Mesenchymal stem cell (in vitro differentiated cells and primary cell): ENCODE results near the gene SNX25.
"Not testable (repeated sequence)": the region's sequence is repeated elsewhere in the genome, so short reads cannot be mapped to it uniquely, and the experiment has no call there.

Source experiments
- DNase-seq: peaks from one replicate; pipeline ENCODE4 v3.0.0-alpha.2; 2013
- H2AFZ ChIP-seq: one replicate; pipeline ENCODE4 v1.6.1; 2013; ENCODE audit warnings: low read depth, mild to moderate bottlenecking, control low read depth, inconsistent platforms, low read length, moderate library complexity
- H2AK5ac ChIP-seq: 2 replicates; pipeline ENCODE4 v1.6.1; 2013; ENCODE audit warnings: low read length, moderate library complexity, mild to moderate bottlenecking, inconsistent platforms; ENCODE audit not compliant: severe bottlenecking
- H2BK120ac ChIP-seq: one replicate; pipeline ENCODE4 v1.6.1; 2013; ENCODE audit warnings: low read depth, mild to moderate bottlenecking, inconsistent platforms, low read length, moderate library complexity
- H2BK12ac ChIP-seq, 2 experiments: one replicate each; pipeline ENCODE4 v1.6.1; 2013; ENCODE audit warnings: inconsistent platforms in 2 of 2, low read length in 2 of 2, mild to moderate bottlenecking in 2 of 2, moderate library complexity in 2 of 2, control low read depth in 1 of 2
- H2BK15ac ChIP-seq: one replicate; pipeline ENCODE4 v1.6.1; 2013; ENCODE audit warnings: mild to moderate bottlenecking, low read depth, inconsistent platforms; ENCODE audit not compliant: poor library complexity, severe bottlenecking
- H2BK5ac ChIP-seq: 2 replicates; pipeline ENCODE4 v1.6.1; 2013; ENCODE audit warnings: low read depth, mild to moderate bottlenecking, low read length, control low read depth, inconsistent platforms; ENCODE audit not compliant: poor library complexity, severe bottlenecking
- H3K14ac ChIP-seq, 2 experiments: one replicate each; pipeline ENCODE4 v1.6.1; 2013; ENCODE audit warnings: inconsistent platforms in 2 of 2, low read length in 2 of 2, control low read depth in 1 of 2, mild to moderate bottlenecking in 1 of 2, moderate library complexity in 1 of 2
- H3K18ac ChIP-seq, 2 experiments: one replicate each; pipeline ENCODE4 v1.6.1; 2013; ENCODE audit warnings: inconsistent platforms in 2 of 2, low read length in 2 of 2, control low read depth in 1 of 2, low read depth in 1 of 2, mild to moderate bottlenecking in 1 of 2
- H3K23ac ChIP-seq, 2 experiments: one replicate each; pipeline ENCODE4 v1.6.1; 2013; ENCODE audit warnings: inconsistent platforms in 2 of 2, low read length in 2 of 2, mild to moderate bottlenecking in 2 of 2, moderate library complexity in 2 of 2, control low read depth in 1 of 2
- H3K27ac ChIP-seq: 2 replicates; pipeline ENCODE4 v1.5.1; 2013; ENCODE audit warnings: mild to moderate bottlenecking, moderate library complexity, low read length, control low read depth, inconsistent platforms; ENCODE audit not compliant: poor library complexity, severe bottlenecking
- H3K27me3 ChIP-seq, 2 experiments: 2 replicates each; pipeline versions ENCODE4 v1.6.1 to v1.7.0; 2013; ENCODE audit warnings: low read length in 2 of 2, mild to moderate bottlenecking in 2 of 2, moderate library complexity in 2 of 2, control low read depth in 1 of 2, inconsistent platforms in 1 of 2; ENCODE audit not compliant: control insufficient read depth in 1 of 2, insufficient read depth in 1 of 2
- H3K36me3 ChIP-seq, 2 experiments: 2 replicates each; pipeline versions ENCODE4 v1.6.1 to v1.7.0; 2013; ENCODE audit warnings: low read length in 2 of 2, control low read depth in 1 of 2, inconsistent platforms in 1 of 2, low read depth in 1 of 2, mild to moderate bottlenecking in 1 of 2; ENCODE audit not compliant: insufficient read depth in 2 of 2, control insufficient read depth in 1 of 2
- H3K4ac ChIP-seq, 2 experiments: one replicate each; pipeline ENCODE4 v1.6.1; 2013; ENCODE audit warnings: inconsistent platforms in 2 of 2, low read length in 2 of 2, mild to moderate bottlenecking in 2 of 2, moderate library complexity in 2 of 2, control low read depth in 1 of 2, low read depth in 1 of 2
- H3K4me1 ChIP-seq: 2 replicates; pipeline ENCODE4 v1.6.1; 2013; ENCODE audit warnings: low read depth, low read length, control low read depth; ENCODE audit not compliant: control insufficient read depth, insufficient read depth
- H3K4me2 ChIP-seq: 2 replicates; pipeline ENCODE4 v1.6.1; 2013; ENCODE audit warnings: low read length, mild to moderate bottlenecking, inconsistent platforms; ENCODE audit not compliant: poor library complexity, severe bottlenecking
- H3K4me3 ChIP-seq, 2 experiments: 2 replicates each; pipeline versions ENCODE4 v1.5.1 to v1.7.0; 2013; ENCODE audit warnings: low read length in 2 of 2, mild to moderate bottlenecking in 2 of 2, control low read depth in 1 of 2, low read depth in 1 of 2; ENCODE audit not compliant: insufficient read depth in 1 of 2
- H3K79me1 ChIP-seq: replicated peaks from 2 replicates; pipeline ENCODE4 v1.6.1; 2013; ENCODE audit warnings: mild to moderate bottlenecking, control low read depth, low read length, inconsistent platforms; ENCODE audit not compliant: poor library complexity, severe bottlenecking
- H3K9ac ChIP-seq: 2 replicates; pipeline ENCODE4 v1.7.0; 2013; ENCODE audit warnings: mild to moderate bottlenecking, low read length, moderate library complexity
- H3K9me3 ChIP-seq: 2 replicates; pipeline ENCODE4 v1.7.0; 2013; ENCODE audit warnings: mild to moderate bottlenecking, low read length; ENCODE audit not compliant: control insufficient read depth
- H4K8ac ChIP-seq: one replicate; pipeline ENCODE4 v1.6.1; 2013; ENCODE audit warnings: inconsistent platforms, mild to moderate bottlenecking, low read length, moderate library complexity
- H4K91ac ChIP-seq: one replicate; pipeline ENCODE4 v1.6.1; 2013; ENCODE audit warnings: mild to moderate bottlenecking, low read length, inconsistent platforms
- whole genome bisulfite sequencing: methylation state at CpG from one replicate; pipeline ENCODE4 v1.1.7; 2013; ENCODE audit warnings: mixed read lengths; 5-methylcytosine and 5-hydroxymethylcytosine counted together

SNX25 gene

GRCh38 chr4:185207466-185207865 lies 1.9 kb upstream of the SNX25 start:
- no peak for DNase-seq
- Histone ChIP-seq H2AK5ac (no peak overlapping the region), H3K4me2 (no peak overlapping the region), H3K9ac (no peak overlapping the region), H3K18ac (no peak overlapping the region), H3K27me3 (no peaks in the 10 kb centered on the region), H3K14ac (no peak overlapping the region), H3K4ac (no peak overlapping the region), H2AFZ (no peak overlapping the region), H3K79me1 (no peaks in the 10 kb centered on the region), H2BK5ac (no peak overlapping the region), H3K4me1 (peaks cover 11% of the 10 kb centered on the region), H3K36me3 (no peaks in the 10 kb centered on the region), H3K4me3 (no peak overlapping the region), H3K27ac (no peak overlapping the region), H3K23ac (no peak overlapping the region), H3K9me3 (no peaks in the 10 kb centered on the region), H4K91ac (no peak overlapping the region), H2BK15ac (no peak overlapping the region), H2BK12ac (no peak overlapping the region), H2BK120ac (no peak overlapping the region), H4K8ac (no peak overlapping the region)
- WGBS, result 94% methylated on average over 4 of the region's 5 CpGs

- peak overlapping the region in 1 of 2 experiments; percentile 80 for H3K14ac ChIP-seq
- H3K9me3 ChIP-seq, H2BK12ac ChIP-seq, H3K36me3 ChIP-seq, H3K27me3 ChIP-seq, H3K79me1 ChIP-seq, H2BK5ac ChIP-seq, DNase-seq, H2AK5ac ChIP-seq, H2AFZ ChIP-seq, H3K4me1 ChIP-seq, H3K27ac ChIP-seq, H4K8ac ChIP-seq: not testable (repeated sequence)
- H3K23ac ChIP-seq, result peak overlapping the region in 1 of 2 experiments; percentile 85
- peak overlapping the region; percentile 45 for H2BK15ac ChIP-seq
- peak overlapping the region; percentile 90 to 93 for H3K18ac ChIP-seq
- peak overlapping the region; percentile 92 for H3K9ac ChIP-seq
- H4K91ac ChIP-seq, result peak overlapping the region; percentile 18
- 2% methylated on average over 20 of the region's 39 CpGs for WGBS
- peak overlapping the region; percentile 94 for H2BK120ac ChIP-seq
- H3K4ac ChIP-seq, result peak overlapping the region; percentile 48 to 76
- H3K4me2 ChIP-seq, result peak overlapping the region; percentile 93
- peak overlapping the region; percentile 67 to 97 for H3K4me3 ChIP-seq
Observed at GRCh38 chr4:185209852-185210101, 379 bp downstream of the SNX25 start.

- peaks cover 6% of the 10 kb centered on the region for H3K79me1 ChIP-seq
- H3K9me3 ChIP-seq, result no peaks in the 10 kb centered on the region
- peak overlapping the region; percentile 90 to 93 for H3K18ac ChIP-seq
- H4K8ac ChIP-seq, result peak overlapping the region; percentile 56
- H2BK12ac ChIP-seq, result peak overlapping the region; percentile 4 to 94
- H3K27me3 ChIP-seq, result no peaks in the 10 kb centered on the region
- peak overlapping the region; percentile 66 for H3K27ac ChIP-seq
- H3K4me3 ChIP-seq, result peak overlapping the region; percentile 67 to 97
- peak overlapping the region; percentile 37 for H2BK15ac ChIP-seq
- H2BK120ac ChIP-seq, result peak overlapping the region; percentile 94
- H4K91ac ChIP-seq, result peak overlapping the region; percentile 18
- peak overlapping the region; percentile 74 for H2AFZ ChIP-seq
- under 1% methylated on average over 48 of the region's 84 CpGs for WGBS
- no peak overlapping the region for H2BK5ac ChIP-seq
- no peaks in the 10 kb centered on the region for H3K36me3 ChIP-seq
- H3K4me2 ChIP-seq, result peak overlapping the region; percentile 45
- peak overlapping the region; percentile 92 for H3K9ac ChIP-seq
- H3K4me1 ChIP-seq, result peaks cover 10% of the 10 kb centered on the region
- H3K4ac ChIP-seq, result peak overlapping the region; percentile 48 to 76
- H2AK5ac ChIP-seq, result no peak overlapping the region
- H3K23ac ChIP-seq, result peak overlapping the region in 1 of 2 experiments; percentile 93
- peak overlapping the region in 1 of 2 experiments; percentile 80 for H3K14ac ChIP-seq
- DNase-seq, result peak; percentile 71
Observed at GRCh38 chr4:185210102-185210981, 944 bp downstream of the SNX25 start.

GRCh38 chr4:185211035-185211434 lies 1.6 kb downstream of the SNX25 start:
- Histone ChIP-seq H3K23ac (no peak overlapping the region), H3K79me1 (peaks cover 7% of the 10 kb centered on the region), H3K4me2 (peak overlapping the region; percentile 45), H2BK15ac (no peak overlapping the region), H4K91ac (no peak overlapping the region), H3K4me3 (peak overlapping the region in 1 of 2 experiments; percentile 97), H3K9me3 (no peaks in the 10 kb centered on the region), H3K36me3 (no peaks in the 10 kb centered on the region), H3K4me1 (peaks cover 13% of the 10 kb centered on the region), H2BK120ac (no peak overlapping the region), H4K8ac (no peak overlapping the region), H3K18ac (no peak overlapping the region), H2AK5ac (no peak overlapping the region), H3K27me3 (no peaks in the 10 kb centered on the region), H3K14ac (no peak overlapping the region), H3K27ac (no peak overlapping the region), H2BK12ac (no peak overlapping the region), H3K9ac (peak overlapping the region; percentile 92), H3K4ac (peak overlapping the region in 1 of 2 experiments; percentile 71), H2BK5ac (no peak overlapping the region), H2AFZ (no peak overlapping the region)
- WGBS, result 11% methylated on average over 3 of the region's 5 CpGs
- DNase-seq, result peak; percentile 35
